Fibroblast of peridontal ligament (primary cell): ENCODE measurements around the gene FAU.
A peak's percentile ranks its signal among the peaks of the same experiment; 100 is the strongest.
"Not testable (repeated sequence)": the region's sequence is repeated elsewhere in the genome, so short reads cannot be mapped to it uniquely, and the experiment has no call there.

Source experiments
- DNase-seq: peaks from one replicate; pipeline ENCODE4 v3.0.0-alpha.2; 2010; ENCODE audit errors: extremely low read depth

The FAU gene

DNA sequence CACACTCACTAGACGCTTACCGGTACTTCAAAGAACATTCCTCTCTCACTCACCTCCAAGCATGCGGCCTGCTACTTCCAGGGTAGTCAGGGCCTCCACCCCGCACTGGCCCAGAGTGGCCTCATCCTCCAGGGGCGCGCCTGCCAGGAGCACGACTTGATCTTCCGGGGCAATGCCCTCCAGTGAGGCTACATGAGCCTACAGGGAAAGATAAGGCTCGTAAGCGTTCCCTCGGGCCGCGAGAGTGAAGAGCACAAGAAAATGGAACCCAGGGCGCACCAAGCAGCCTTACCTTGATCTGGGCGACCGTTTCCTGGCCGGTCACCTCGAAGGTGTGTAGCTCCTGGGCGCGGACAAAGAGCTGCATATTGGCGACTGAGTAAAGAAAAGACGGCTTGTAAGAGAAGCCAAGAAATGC is 478 bp downstream of the FAU start:
- DNase-seq, result no peak

DNA sequence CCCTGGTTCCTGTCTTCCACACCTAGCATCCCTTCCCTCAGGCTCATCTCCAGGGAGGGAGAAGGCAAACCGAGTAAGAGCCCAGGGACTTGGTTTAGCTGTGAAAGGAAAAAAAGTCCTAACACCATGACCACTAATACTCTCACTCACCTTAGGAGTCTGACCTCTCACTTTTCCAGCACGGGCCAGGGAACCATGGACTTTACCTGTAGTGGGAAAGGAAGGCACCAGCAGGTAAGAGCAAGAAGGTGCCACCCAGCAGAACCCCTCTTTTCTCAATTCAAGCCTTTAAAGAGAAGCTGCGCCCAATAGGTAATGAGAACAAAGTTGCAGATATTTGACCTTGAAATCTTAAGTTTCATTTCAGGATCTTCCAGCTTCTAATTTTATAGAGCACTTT is 1.1 kb downstream of the FAU start:
- no peak for DNase-seq

GRCh38 chr11:65119670-65119995 is 2.3 kb downstream of the FAU start:
- DNase-seq, result no peak

DNA sequence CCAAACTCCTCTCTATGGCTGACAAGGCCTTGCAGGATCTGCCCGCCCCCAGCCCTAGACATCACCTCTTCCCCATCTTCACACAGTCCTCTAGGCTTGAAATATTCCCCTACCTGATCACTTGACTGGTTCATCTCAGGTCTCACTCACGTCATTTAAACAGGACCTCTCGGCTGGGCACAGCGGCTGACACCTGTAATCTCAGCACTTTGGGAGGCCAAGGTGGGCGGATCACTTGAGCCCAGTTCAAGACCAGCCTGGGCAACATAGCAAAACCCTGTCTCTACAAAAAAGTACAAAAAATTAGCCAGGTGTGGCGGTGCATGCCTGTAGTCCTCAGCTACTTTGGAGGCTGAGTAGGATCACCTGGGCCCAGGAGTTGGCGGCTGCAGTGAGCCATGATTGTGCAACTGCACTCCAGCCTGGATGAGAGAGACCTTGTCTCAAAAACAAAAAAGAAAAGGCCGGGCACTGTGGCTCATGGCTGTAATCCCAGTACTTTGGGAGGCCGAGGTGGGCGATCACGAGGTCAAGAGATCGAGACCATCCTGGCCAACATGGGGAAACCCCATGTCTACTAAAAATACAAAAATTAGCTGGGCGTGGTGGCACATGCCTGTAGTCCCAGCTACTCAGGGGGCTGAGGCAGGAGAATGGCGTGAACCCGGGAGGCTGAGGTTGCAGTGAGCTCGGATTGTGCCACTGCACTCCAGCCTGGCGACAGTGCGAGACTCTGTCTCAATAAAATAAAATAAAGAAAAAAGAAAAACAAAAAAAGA is 2.9 kb downstream of the FAU start:
- not testable (repeated sequence) for DNase-seq

DNA sequence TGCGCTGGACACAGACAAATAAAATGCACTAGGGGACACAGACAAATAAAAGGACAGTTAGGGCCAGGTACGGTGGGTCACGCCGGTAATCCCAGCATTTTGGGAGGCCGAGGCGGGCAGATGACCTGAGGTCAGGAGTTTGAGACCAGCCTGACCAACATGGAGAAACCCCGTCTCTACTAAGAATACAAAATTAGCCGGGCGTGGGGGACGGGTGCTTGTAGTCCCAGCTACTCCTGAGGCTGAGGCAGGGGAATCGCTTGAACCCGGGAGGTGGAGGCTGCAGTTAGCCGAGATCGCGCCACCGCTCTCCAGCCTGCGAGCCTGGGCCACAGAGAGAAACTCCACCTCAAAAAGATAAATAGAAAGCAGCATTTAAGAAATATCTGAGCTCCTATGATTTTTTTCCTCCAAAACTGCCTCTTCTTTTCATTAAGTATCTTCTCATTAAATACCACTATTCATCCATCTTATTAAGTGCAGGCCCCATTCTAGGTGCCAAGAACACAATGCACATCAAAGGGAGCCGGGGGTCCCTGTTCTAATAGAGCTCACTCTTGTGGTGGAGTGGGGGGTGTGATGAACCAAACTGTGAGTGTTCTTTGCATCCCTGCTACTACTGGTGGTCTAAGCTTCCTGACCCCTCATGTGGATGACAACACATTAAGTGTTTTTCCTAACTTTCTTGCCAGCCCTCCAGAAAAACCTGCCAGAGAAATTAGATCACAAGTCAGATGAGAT is 3.7 kb downstream of the FAU start:
- DNase-seq, result no peak

DNA sequence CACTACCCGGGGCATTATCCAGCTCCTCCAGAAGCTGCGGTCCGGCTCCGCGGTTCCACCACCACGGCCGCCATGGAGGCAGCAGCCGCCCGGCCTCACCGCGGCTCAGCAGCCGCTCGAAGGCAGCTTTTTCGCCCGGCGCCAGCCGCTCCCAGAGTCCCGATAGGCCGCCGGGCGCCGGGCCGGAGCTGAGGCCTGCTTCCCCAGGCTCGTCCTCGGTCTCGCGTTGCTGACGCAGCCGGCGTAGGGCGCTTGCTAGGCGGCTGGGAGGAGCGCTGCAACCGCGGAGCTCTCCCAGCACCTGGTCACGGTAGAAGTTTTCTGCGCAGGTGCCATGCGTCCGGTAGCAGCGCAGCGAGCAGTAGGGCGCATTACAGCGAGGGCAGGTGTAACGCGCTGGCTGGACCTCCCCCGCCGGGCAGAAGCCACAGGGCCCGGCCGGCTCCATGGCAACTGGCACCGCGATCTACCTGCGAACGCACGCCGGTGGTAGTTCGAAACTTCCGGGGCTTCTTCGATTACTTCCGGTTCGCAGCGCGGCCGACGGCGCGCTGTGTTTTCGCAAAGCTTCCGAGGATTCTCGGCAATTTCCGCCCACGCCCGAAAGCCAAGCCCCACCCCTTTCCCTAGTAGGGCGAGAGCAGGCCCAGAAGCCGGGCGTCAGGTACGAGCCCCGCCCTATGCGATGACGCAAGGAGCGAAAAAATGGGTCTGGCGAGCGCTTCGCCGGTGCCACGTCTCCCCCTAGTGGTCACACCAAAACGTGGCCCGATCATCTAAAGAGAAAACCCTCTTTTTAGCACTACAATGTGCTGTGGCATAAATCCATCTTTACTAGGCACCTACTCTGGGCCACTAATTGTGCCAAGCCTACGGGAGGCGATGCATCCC is 4.5 kb downstream of the FAU start, which contains the start of gene ZNHIT2:
TSS of gene ZNHIT2 (minus strand) at position 496 of the 891 bp plus-strand sequence. CDS start at position 448, 48 bp downstream.
- peak; percentile 98 for DNase-seq

- no peak for DNase-seq
These were observed 5.3 kb downstream of the FAU start for GRCh38 chr11:65116370-65117205.

DNA sequence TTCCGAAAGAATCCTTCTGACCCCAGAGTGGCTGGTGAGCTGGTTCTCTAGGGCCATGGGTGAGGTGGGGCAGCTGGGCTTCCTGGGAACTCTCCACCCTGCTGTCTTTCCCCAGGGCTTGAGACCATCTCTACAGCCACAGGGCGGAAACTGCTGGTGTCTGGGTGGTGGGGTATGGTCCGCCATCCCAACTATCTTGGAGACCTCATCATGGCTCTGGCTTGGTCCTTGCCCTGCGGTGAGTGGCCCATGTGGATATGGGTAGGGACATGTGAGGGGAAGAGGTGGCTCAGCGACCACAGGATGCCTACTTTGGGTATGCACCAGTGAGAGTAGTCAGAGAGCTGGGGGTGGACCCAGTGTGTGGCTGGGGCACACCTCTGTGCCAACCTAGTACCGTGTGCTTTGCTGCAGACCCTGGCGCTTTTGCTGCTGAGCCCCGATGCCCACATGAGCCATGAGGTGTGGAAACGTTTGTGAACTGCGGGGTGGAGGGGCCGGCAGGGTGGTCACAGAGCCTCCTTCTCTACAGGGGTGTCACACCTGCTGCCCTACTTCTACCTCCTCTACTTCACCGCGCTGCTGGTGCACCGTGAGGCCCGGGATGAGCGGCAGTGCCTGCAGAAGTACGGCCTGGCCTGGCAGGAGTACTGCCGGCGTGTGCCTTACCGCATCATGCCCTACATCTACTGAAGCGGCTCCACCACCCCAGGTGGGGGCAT is 6.4 kb downstream of the FAU start:
- DNase-seq, result no peak

DNA sequence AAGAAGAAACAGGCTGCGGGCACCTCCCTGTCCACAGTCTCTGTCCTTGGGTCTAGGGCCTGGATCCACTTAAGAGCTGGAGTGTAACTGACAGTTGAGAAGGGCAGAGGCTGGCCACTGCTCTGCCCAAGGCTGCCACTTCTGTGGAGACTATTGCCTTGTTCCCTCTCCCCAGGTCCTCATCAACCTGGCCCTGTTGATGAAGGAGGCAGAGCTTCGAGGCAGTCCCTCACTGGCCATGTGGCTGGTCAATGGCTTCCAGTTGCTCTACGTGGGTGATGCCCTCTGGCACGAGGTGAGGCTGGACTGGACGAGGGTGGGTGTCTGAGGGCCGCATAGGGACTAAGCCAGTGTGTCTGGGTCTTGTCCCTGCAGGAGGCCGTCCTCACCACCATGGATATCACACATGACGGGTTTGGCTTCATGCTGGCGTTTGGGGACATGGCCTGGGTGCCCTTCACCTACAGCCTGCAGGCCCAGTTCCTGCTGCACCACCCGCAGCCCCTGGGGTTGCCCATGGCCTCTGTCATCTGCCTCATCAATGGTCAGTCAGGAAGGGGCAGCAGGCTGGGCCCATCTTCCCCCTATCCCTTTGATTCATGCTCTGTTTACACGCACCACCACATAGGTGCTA is 7.3 kb downstream of the FAU start:
- no peak for DNase-seq

GRCh38 chr11:65113839-65114238 is 8.1 kb downstream of the FAU start:
- DNase-seq, result no peak

DNA sequence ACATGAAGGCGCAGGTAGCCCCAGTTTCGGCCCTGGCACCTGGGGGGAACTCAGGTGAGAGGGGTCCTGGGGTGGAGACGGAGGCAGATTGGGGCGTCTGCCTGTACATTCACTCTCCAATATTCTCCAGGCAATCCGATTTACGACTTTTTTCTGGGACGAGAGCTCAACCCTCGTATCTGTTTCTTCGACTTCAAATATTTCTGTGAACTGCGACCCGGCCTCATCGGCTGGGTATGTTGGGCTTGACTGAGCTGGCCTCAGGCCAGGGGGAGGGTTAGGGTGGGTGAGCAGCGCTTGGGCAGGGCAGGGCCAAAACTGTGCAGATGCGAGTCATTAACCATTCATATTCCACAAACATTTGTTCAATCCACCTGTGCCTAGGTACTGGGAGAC is 8.6 kb downstream of the FAU start:
- DNase-seq, result no peak

- no peak for DNase-seq
These were observed 9.2 kb downstream of the FAU start for GRCh38 chr11:65112546-65113360.

GRCh38 chr11:65111744-65112545 is 10.0 kb downstream of the FAU start, which contains the start of gene TM7SF2:
Gene TM7SF2, plus strand, starts transcription at chr11:65111872. Its CDS starts 144 bp downstream, at chr11:65112016.
- DNase-seq, result peak; percentile 73

DNA sequence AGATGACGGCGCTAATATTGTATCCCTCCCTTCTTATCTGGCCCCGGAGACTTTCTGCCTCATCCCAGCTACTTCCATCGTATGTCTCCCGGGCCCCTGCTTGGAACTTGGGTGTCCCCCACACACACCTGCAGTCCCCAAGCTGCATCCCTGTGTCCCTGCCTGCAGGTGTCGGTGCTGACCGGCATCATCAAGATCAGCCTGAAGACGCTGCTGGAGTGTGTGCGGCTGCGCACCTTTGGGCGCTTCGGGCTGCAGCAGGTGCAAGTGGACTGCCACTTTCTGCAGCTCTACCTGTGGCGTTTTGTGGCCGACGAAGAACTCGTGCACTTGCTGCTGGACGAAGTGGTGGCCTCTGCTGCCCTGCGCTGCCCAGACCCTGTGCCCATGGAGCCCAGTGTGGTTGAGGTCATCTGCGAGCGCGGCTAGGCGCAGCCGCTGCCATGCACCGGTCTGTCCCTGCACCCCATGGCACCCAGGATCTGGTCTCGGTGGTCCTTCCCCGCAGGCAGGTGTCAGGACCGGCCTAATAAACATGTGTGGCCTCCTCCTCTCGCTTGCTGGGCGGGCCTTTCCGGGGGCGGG is 10.7 kb downstream of the FAU start:
- no peak for DNase-seq

GRCh38 chr11:65110354-65110861 is 11.5 kb downstream of the FAU start:
- peak; percentile 76 for DNase-seq

- DNase-seq, result no peak
These were observed 12.4 kb downstream of the FAU start for GRCh38 chr11:65109231-65110198.
